ENCODE results near the gene EXOC6B.

- TF ChIP-seq POLR2AphosphoS5 (IDR thresholded peaks at IDR 0.05; ENCODE audit: low read depth, low read length) (no peak), SPI1 (IDR thresholded peaks at IDR 0.05; ENCODE audit: low read depth, low read length) (no peak), POLR2A (IDR thresholded peaks at IDR 0.05; ENCODE audit: low read depth, low read length) (no peak), PAX5 (IDR thresholded peaks at IDR 0.05; ENCODE audit: insufficient read depth, low read length, severe bottlenecking) (no peak), TAF1 (IDR thresholded peaks at IDR 0.05; ENCODE audit: low read depth, low read length) (no peak)
Observed at GRCh38 chr2:72570413-72570812, 255.4 kb downstream of the EXOC6B start.

Data from GM12891 (cell line).